Adrenal gland (tissue), 12 donors: ENCODE results near the gene HOXA9. TPM values are rescaled to one million over a fixed set of nuclear protein-coding genes. Genes with fewer than 3 reads are reported as not detected.

Experiments
- DNase-seq, 7 donors: peaks; one replicate each; pipeline ENCODE4 v3.0.0-alpha.2; 2019 to 2020
- H3K27ac ChIP-seq, 5 donors: fragments of 200-600 bp; sonication (generic) in 4 of 5; 1 replicate in 3 of 5; 2 replicates in 2 of 5; pipeline versions ENCODE4 v1.5.1 to v1.8.0; 2016 to 2020; ENCODE audit warnings: mild to moderate bottlenecking in 1 of 5
- H3K27me3 ChIP-seq: fragments of 200-600 bp; 2 replicates; pipeline ENCODE4 v1.8.0; 2021
- H3K36me3 ChIP-seq, 2 donors: fragments of 200-600 bp; replicated peaks in 1 of 2; 1 replicate in 1 of 2; 2 replicates in 1 of 2; pipeline versions ENCODE4 v1.5.1 to v1.8.0; 2018 to 2022
- H3K4me1 ChIP-seq, 2 donors: fragments of 200-600 bp; replicated peaks in 1 of 2; 1 replicate in 1 of 2; 2 replicates in 1 of 2; pipeline versions ENCODE4 v1.5.1 to v1.8.0; 2018 to 2021
- H3K4me3 ChIP-seq, 4 donors: fragments of 200-600 bp; sonication (generic) in 3 of 4; one replicate each; pipeline ENCODE4 v1.5.1; 2016 to 2018
- H3K9me3 ChIP-seq, 3 donors: fragments of 200-600 bp; sonication (generic) in 1 of 3; replicated peaks in 1 of 3; 1 replicate in 2 of 3; 2 replicates in 1 of 3; pipeline versions ENCODE4 v1.5.1 to v1.8.0; 2016 to 2021
- POLR2A ChIP-seq, 2 donors: fragments of 450-650 bp; IDR thresholded peaks; one replicate each; pipeline ENCODE4 v1.6.1; 2017; ENCODE audit warnings: antibody characterized with exemption in 2 of 2, mild to moderate bottlenecking in 2 of 2, moderate library complexity in 1 of 2
- WGBS, 4 donors: extraction: QIAGEN DNeasy Blood & Tissue Kit in 2 of 4; methylation state at CpG; one replicate each; pipeline versions ENCODE4 v1.1.5 to v1.1.7; 2013 to 2017; 5-methylcytosine and 5-hydroxymethylcytosine counted together
- intact Hi-C, 2 donors: fragments of 100-400 bp; cut with DNase I; formaldehyde crosslinking; loops; one replicate each; pipeline versions ENCODE4 v1.14.1 to v1.15.0; 2022 to 2023
- polyA plus RNA-seq, 3 donors: library from polyadenylated mRNA; stranded (reverse); fragments of 200-250 nt in 2 of 3; fragments of 350-450 nt in 1 of 3; fragmentation: Illumina TruSeq in 1 of 3; extraction: RNeasy Lipid Tissue Mini Kit (QIAGEN cat#74804) in 1 of 3; gene quantifications; one replicate each; pipeline ENCODE4 v1.2.3, GENCODE V29; 2013 to 2014
- total RNA-seq, 9 donors: library from RNA; depleted of rRNA in 4 of 9; stranded (reverse); fragments of >200 nt in 4 of 9; fragments of 120-200 nt in 1 of 9; fragmentation: NEBNext Ultra II Directional in 1 of 9; extraction: Animal tissue kit (Norgen Biotek cat#: 25700) in 1 of 9; gene quantifications; one replicate each; pipeline versions ENCODE4 v1.1.0 to v1.2.4, GENCODE V29; 2013 to 2023
- TF ChIP-seq, protein P1 (sequence below), 6 experiments: fragments of 450-650 bp in 4 of 6; fragments of 200-600 bp in 2 of 6; sonication (generic) in 1 of 6; IDR thresholded peaks; 1 replicate in 5 of 6; 2 replicates in 1 of 6; pipeline versions ENCODE4 v1.5.1 to v1.8.0; 2016 to 2021; ENCODE audit warnings: antibody characterized with exemption in 6 of 6, mild to moderate bottlenecking in 2 of 6, moderate library complexity in 1 of 6
- donor health status: healthy with polysubstance abuse.
- donor health status: Bipolar disorder and iron deficiency.
- donor health status: DM: yes; HTN: yes; CAD: no.
- donor health status: DM: no; HTN: no; CAD: no.
- donor health status: DM: no; HTN: no; CAD: no.
- donor health status: DM: yes; HTN: yes; CAD: no.

HOXA9 gene
- total and polyA plus RNA-seq, 12 donors = 2.6 to 26.7 (median 11.7) TPM

DNA sequence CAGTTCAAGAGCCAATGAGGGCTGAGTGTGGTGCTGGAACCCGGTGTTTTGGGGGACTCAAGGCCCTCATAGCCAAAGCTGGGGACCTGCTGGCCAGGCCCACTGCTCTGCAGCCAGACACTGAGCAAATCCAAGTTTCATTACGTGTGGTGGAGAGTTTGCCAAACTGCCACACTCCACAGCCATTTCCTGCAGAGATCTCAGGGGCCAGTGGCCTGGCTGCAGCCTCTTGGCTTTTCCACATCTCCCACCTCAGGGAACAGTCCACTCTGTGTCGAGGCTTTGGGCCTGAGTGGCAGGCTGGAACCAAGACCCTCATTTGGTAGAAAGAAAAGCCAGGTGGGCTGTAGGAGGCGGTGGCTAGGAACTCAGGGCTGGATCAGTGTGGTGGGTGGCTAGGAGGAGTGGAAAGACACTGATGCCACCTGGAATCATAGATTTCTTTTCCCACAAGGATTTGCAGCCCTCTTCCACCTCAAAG, 16.5 kb upstream of the HOXA9 start:
- 69 to 86% (median 77%) methylated on average over 4 of the region's 4 CpGs for WGBS, 4 donors
- Histone ChIP-seq H3K4me3 (no peak overlapping the region), H3K4me1 (peaks cover 19% of the 10 kb centered on the region in 2 donors), H3K27me3 (peaks cover 89% of the 10 kb centered on the region), H3K36me3 (no peaks in the 10 kb centered on the region), H3K27ac (no peak overlapping the region), H3K9me3 (no peaks in the 10 kb centered on the region)
- TF ChIP-seq POLR2A (IDR thresholded peaks at IDR 0.05) = no peak
- TF ChIP-seq, protein P1, sequence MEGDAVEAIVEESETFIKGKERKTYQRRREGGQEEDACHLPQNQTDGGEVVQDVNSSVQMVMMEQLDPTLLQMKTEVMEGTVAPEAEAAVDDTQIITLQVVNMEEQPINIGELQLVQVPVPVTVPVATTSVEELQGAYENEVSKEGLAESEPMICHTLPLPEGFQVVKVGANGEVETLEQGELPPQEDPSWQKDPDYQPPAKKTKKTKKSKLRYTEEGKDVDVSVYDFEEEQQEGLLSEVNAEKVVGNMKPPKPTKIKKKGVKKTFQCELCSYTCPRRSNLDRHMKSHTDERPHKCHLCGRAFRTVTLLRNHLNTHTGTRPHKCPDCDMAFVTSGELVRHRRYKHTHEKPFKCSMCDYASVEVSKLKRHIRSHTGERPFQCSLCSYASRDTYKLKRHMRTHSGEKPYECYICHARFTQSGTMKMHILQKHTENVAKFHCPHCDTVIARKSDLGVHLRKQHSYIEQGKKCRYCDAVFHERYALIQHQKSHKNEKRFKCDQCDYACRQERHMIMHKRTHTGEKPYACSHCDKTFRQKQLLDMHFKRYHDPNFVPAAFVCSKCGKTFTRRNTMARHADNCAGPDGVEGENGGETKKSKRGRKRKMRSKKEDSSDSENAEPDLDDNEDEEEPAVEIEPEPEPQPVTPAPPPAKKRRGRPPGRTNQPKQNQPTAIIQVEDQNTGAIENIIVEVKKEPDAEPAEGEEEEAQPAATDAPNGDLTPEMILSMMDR (IDR thresholded peaks at IDR 0.05) = no peak
- intact Hi-C loops = loop anchor here in 1 of 2 donors (10.0 kb wide), 1 partner anchor 1307 kb away; no protein-coding TSS in a partner anchor
- DNase-seq = peak in 3 of 7 donors; percentile 9 to 42 (median 13)

DNA sequence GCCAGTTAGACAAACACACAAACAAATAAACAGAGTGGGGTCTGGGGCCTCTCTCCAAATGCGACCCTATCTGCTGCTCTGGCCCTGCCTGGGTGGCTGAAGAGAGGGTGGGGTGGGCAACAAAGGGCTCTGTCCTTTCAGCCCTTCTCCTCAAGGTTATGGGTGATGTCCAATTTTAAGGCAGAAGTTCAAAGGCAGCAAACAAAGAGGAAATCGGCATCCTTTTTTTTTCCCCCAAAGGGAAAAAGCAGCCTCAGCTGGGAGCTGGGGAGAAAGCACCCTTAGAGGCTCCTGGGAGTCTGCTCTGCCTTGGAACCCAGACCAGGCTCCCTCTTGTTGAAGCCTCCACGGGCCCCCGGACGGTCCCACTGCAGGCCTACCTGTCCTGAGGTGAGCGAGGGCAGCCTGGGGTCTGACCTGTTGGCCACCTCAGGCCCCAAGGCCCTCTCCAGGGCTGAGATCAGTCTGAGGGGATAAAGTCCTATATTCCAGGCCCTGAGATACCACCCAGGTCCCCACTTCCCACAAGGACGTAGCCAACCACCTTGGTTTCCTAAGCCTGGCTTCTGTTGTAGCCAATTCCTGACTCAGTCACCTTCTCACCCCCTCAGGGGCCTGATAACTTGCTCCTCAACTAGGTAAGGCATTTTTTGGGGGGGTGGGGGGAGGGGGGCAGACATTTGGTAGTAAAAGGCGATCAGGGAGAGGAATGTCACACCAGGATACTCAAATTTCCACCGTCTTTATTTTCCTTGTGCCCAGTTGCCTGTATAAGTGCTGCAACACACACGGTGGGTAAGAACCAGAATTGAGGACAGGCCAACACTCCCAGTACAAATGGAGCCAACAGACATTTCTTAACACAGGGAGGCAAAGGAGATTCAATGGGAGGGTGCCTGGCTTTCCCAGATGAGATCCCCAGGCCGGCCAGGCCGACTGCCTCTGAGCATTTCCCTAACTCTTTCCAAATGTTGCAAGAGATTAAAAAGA, 15.4 kb upstream of the HOXA9 start:
- Histone ChIP-seq H3K27me3 (peaks cover 78% of the 10 kb centered on the region), H3K4me3 (no peak overlapping the region), H3K4me1 (peaks cover 19% of the 10 kb centered on the region in 2 donors), H3K36me3 (no peaks in the 10 kb centered on the region), H3K27ac (no peak overlapping the region), H3K9me3 (no peaks in the 10 kb centered on the region)
- peak in 2 of 7 donors; percentile 7 to 33 for DNase-seq
- TF ChIP-seq POLR2A (IDR thresholded peaks at IDR 0.05) = no peak
- TF ChIP-seq, protein P1 (IDR thresholded peaks at IDR 0.05) = no peak
- 69 to 87% (median 81%) methylated on average over 9 to 12 of the region's 12 CpGs for WGBS, 4 donors
- intact Hi-C loops = loop anchor here in 1 of 2 donors (10.0 kb wide), 1 partner anchor 1306 kb away; no protein-coding TSS in a partner anchor

DNA sequence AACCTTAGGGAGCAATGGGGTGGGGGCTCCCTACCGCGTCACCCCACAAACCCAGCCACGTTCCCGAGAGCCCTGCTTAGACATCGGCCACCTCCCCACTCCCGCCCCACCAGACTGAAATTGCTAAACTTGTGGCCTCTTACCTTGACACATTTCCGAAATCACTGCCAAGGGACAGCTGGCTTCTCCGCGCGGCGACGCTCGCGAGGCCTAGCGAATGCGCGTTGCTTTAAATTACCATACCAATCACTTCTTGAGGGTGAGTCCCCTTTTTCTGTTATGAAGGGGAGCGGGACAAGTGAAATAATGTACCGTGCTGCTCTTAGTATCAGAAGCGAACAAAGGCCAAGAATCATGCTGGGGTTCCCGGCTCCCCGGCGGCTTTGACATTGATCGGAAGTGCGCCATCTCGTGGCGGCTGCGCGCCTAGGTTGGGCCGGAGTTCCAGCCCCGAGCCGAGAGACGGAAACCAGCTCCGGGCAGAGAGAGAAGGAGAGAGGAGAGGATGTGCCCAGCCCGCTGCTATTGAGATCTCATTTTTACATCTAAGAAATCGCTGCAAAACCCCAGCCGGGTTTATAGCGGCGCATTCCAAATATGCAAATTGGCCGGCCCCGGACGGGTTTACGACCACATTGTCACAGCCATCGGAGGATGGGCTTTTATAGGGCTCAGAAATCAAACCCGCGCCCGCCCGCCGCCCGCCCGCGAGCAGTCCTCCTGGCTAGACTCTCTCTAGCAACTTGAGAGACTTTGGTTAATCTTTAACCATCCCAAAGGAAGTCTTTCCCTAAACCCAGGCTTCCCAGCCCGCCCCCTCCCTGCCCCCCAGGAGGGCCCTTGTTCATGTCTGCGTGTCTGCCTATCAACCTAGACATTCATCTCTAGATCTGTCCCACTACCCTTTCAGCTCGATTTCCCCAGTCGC, 14.4 kb upstream of the HOXA9 start:
- no peaks in the 10 kb centered on the region for H3K36me3 ChIP-seq
- TF ChIP-seq POLR2A (IDR thresholded peaks at IDR 0.05) = no peak
- TF ChIP-seq, protein P1 (IDR thresholded peaks at IDR 0.05) = peak; percentile 55 to 84 (median 68)
- H3K27ac ChIP-seq = no peak overlapping the region
- H3K4me3 ChIP-seq = no peak overlapping the region
- H3K27me3 ChIP-seq = peaks cover 73% of the 10 kb centered on the region
- no peaks in the 10 kb centered on the region for H3K9me3 ChIP-seq
- H3K4me1 ChIP-seq = peaks cover 16 to 18% of the 10 kb centered on the region in 2 donors
- 18 to 21% (median 19%) methylated on average over 50 to 56 of the region's 56 CpGs for WGBS, 4 donors
- DNase-seq = peak in 6 of 7 donors; percentile 53 to 75 (median 71)
- intact Hi-C loops = loop anchor here in 1 of 2 donors (10.0 kb wide), 1 partner anchor 1305 kb away; no protein-coding TSS in a partner anchor
